HG02970 (cell line): ENCODE measurements around the gene ZNF423.
"Not testable (repeated sequence)": the region's sequence is repeated elsewhere in the genome, so short reads cannot be mapped to it uniquely, and the experiment has no call there.

Source experiments
- ATAC-seq: cut with Tn5 transposase; IDR thresholded peaks from one replicate; pipeline ENCODE4 v1.9.1; 2021; ENCODE audit warnings: mild to moderate bottlenecking, moderate library complexity, moderate number of reproducible peaks; ENCODE audit not compliant: unreplicated experiment, low FRiP score

ZNF423 gene

DNA sequence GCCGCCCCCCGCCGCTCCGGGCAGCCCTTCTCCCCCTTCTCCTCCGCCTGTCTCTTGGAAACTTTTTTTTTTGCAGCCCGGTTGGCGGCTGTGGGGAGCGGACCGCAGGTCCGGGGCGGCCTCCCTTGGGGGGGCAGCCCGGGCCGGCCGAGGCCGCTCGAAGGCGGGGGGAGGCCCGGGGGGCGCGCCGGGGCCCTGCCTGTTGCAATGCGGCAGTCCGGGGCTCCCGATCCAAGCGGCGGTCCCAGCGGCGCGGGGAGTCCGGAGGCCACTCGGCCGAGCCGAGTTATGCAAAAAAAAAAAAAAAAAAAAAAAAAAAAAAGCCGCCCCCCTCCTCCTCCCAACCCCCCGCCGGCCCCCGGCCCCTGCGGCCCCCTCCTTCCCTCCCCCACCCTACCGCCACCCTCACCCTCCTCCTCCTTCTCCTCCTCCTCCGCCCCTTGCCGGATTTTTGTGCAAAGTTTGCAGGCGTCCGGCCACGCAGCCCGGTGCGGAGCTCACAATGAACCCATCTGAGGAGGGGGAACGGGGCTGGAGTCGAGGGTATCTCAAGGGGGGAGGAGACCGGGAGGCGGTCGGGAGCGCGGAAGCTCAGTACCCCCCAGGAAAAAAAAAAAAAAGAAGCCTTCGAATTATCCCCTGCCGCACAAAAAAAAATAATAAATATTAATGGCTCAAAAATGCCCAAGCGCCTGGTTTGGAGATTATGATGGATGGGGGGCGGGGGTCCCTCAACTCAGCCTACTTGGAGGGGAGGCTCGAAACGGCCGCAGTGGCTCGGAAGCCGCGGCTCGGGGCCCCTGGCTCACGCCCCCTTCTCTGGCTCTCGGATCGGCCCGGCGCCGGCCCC lies at the start of gene ZNF423:
Gene ZNF423 (minus strand): TSS at position 291 of the 850 bp plus-strand sequence. CDS start 338 bp downstream, outside the sequence.
- no peak for ATAC-seq

GRCh38 chr16:49904348-49905062 lies 48.6 kb upstream of the ZNF423 start:
- ATAC-seq = no peak

DNA sequence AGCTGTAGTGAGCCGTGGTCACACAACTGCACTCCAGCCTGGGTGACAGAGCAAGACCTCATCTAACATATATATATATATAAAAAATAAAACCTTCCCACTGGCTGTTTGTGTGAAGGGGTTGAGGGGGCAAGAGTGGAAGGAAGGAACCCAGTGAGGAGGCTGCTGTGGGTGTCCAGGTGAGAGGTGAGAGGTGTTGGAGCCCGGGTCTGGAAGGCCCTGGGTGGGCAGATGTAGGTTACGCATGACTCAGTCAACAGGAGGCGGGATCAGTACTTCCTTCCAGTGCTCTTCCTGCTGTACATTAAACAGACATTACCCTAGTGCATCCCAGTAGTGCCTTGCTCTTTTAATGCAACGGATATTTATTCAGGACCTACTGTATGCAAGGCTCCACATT lies 47.0 kb upstream of the ZNF423 start:
- ATAC-seq = no peak

GRCh38 chr16:49901711-49902110 lies 45.8 kb upstream of the ZNF423 start:
- no peak for ATAC-seq

DNA sequence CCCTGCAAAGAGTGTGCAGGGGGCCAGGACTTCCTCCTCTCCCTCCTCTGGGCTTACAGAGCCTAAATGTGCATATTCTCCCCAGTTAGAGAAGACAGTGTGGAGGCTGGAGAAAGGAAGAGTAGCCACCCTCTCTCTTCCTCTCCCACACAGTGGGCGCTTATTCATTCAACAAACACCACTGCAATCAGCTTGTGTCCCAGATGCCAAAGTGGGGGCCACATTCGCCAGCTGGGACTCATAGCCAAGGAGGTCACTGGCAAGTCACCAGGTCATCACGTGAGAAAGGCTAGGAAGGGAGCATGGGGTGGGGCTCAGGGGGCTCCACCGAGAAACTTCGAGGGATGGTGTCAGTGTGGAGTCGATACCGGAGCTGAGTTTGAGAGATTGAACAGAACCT lies 45.0 kb upstream of the ZNF423 start:
- ATAC-seq = no peak

DNA sequence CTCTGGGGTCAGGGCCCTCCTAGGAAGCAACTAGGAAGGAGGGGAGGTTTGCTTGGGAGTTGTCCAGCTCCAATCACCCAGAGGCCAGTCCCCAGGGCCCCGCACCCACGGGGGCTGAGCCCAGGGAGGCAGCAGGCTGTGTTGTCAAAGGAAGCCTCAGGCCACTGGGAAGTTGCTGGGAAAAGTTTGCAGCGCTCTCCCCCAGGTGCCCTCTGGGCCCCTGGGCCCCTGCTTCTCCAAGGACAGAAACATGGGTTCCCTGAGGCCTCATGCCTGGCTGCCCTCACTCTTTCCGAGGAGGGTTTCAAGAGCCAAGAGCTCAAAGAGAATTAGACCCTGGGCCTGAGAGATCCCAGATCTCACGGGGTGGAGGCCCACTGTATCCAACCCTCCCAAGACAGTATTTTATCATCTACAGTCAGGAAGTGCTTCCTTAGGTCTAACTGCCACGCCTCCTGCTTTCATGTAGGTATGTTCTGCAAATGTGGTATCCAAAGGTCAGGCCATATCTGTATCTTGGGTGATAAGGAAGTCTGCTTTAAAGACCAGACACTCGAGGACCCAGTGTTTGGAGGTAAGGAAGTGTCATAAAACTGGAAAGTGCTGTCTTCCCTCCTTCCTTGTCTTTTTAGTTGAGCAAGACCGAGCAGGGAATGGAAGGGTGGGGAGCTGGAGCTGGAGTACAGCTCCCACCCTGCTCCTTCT lies 44.2 kb upstream of the ZNF423 start:
- ATAC-seq = no peak

DNA sequence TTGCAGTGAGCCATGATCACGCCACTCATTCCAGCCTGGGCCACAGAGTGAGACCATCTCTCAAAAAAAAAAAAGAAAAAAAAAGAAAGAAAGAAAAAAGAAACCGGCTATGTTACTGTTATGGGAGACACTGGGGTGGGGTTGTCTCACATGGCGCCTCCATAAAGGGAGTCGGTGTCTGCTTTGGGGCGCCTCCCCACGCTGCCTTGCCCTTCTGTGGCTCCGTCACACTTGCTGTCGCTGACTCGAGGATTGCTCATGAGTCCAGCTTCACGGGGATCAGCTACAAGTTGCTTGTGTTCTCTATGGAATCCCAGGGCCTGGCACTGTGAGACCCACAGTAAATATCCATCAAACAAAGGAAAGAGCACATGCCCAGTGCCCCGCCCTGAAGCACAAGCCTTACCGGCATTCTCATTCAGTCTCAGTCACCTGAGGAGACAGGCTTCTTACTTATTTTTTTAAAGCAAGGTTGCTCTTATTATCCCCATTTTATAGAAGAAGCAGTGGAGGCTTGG lies 40.6 kb upstream of the ZNF423 start:
- no peak for ATAC-seq

- ATAC-seq = no peak
Observed at GRCh38 chr16:49890876-49891275, 35.0 kb upstream of the ZNF423 start.

- ATAC-seq = no peak
Observed at GRCh38 chr16:49889725-49890397, 33.9 kb upstream of the ZNF423 start.

- no peak for ATAC-seq
Observed at GRCh38 chr16:49886554-49887094, 30.7 kb upstream of the ZNF423 start.

DNA sequence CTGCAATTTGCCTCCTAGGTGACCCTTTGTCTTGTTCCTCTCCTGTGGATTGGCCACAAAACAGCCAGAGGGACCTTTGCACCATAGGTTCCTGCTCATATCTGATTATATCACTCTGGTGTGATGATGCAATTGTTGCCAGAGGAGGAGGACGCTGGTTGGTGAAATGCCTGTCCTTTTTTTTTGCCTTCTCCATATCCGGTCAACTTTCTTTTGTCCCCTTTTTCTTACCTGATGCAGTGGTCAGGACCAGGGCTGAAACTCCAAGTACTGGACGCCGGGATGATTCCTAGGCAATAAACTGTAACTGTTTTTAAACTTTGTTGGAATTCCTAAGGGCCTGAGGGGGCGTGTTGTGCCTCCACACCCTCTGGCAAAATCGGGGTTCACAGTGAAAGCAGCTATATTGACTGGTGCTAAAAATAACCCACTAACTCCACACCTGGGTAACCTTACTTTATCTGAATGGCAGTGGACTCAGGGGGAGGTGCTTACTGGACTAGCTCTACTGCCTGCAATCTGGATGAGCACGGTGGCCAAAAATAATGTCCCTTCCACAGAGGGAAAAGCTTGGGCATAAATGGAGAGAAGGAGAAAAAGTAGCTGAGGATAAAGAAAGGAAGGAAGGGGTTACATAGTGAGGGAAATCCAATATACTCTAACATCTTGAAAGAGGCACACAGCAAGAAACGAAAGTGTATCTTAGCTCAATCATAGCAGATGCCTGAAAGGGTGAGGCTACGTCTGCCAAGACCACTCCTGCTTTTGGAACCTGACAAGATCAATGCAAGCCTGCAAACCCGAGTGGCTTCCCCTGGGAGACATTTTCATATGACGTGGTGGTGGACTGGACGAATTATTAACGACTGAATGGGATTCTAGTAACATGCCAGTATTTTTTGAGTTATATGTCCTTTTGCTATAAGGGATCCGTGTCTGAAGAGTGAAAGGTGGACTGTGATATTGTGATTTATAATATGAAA lies 28.4 kb upstream of the ZNF423 start:
- no peak for ATAC-seq

GRCh38 chr16:49883076-49884014 lies 27.4 kb upstream of the ZNF423 start:
- ATAC-seq = no peak

- ATAC-seq = no peak
Observed at GRCh38 chr16:49881890-49882289, 26.0 kb upstream of the ZNF423 start.

GRCh38 chr16:49878540-49878939 lies 22.6 kb upstream of the ZNF423 start:
- ATAC-seq = not testable (repeated sequence)

DNA sequence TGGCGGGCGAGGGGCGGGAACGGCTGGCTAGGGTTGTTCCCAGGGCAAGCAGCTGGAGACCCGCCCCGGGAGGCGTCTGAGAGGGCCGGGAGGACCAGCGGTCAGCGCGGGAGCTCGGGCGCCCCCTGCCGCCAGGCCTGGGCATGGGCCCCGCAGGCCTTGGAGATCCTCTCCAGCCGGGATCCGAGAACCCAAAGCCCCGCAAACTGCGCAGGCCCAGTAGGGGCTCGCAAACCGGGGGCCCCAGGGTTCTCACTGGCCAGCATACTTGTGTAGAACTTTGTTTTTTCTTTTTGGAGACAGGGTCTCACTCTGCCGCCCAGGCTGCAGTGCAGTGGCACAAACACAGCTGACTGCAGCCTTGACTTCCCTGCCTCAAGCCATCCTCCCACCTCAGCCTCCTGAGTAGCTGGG lies 20.8 kb upstream of the ZNF423 start:
- no peak for ATAC-seq

DNA sequence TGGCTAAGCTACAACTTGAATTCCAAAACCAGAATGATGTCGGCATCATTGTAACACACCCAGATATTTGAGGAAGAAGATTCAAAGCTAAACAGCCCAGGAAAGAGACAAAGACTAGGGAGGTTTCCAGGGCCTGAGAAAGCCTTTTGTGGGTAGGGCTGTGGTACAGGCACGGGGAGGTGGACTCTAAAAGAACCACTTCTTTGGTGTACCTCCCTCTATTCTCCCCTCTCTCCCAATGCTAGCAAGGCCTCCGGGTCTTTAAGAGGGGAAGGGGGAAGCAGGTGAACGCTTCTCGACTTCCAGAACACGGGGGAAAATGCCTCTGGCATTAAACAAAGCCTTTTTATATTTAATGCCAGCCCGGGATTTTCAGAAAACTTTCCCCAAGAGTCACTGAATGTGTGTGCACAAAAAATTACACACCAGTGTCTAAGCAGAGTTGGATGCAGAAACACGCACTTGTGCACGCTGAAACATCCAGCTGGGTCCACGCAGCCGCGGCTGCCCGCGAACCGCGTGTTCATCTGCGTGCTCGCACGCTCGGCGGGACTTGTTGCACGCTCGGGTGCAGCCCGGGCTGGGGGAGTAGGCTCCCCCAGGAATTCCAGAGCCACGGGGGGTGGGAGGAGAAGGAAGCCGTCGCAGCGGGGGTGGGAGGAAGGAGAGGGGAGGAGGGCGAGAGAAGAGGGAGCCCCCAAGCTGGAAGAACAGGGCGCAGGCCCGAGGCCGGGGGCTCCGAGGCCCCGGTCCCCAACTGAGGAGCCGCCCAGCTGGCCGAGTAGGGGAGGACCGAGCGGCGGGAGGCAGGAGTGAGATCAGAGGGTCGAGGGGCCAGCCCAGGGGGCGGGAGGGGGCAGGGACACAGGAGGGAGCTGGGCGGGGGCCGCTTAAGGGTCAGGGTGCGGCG lies 20.1 kb upstream of the ZNF423 start:
- ATAC-seq = no peak
